AG04450 (cell line): ENCODE results near the gene BANP. TPM values are rescaled to one million over a fixed set of nuclear protein-coding genes. Genes with fewer than 3 reads are reported as not detected.
"Not testable (repeated sequence)": the region's sequence is repeated elsewhere in the genome, so short reads cannot be mapped to it uniquely, and the experiment has no call there.

Source experiments
- CTCF ChIA-PET: fragments of 300-600, 350-600 bp; formaldehyde crosslinking; extraction: SDS; loops from one replicate; lab custom pipeline; 2022; ENCODE audit warnings: antibody characterized with exemption, inconsistent platforms; lab: Charles Lee
- POLR2A ChIA-PET: fragments of 350-600 bp; formaldehyde crosslinking; extraction: SDS; loops from one replicate; lab custom pipeline; 2021; ENCODE audit warnings: antibody characterized with exemption, inconsistent platforms; lab: Yijun Ruan, JAX
- DNase-seq: peaks from one replicate; pipeline ENCODE4 v3.0.0-alpha.2; 2011; ENCODE audit warnings: low read depth, low spot score
- H3K27ac ChIP-seq: one replicate; pipeline ENCODE4 v1.5.1; 2012; ENCODE audit warnings: low read depth, low read length, control low read depth
- H3K27me3 ChIP-seq: one replicate; pipeline ENCODE4 v1.6.0; 2012; ENCODE audit warnings: low read length; ENCODE audit not compliant: control insufficient read depth, insufficient read depth
- H3K4me3 ChIP-seq: 2 replicates; pipeline ENCODE4 v1.5.1; 2011; ENCODE audit warnings: mild to moderate bottlenecking, low read depth, low read length, control low read depth
- H3K9me3 ChIP-seq: 2 replicates; pipeline ENCODE4 v1.5.1; 2012; ENCODE audit warnings: low read length; ENCODE audit not compliant: control insufficient read depth, insufficient read depth
- polyA plus RNA-seq: library from polyadenylated mRNA; depleted of rRNA; stranded (reverse); fragments of >200 nt; gene quantifications from 2 replicates; pipeline ENCODE4 v1.2.3, GENCODE V29; 2011
- TF ChIP-seq, protein P1 (sequence below): IDR thresholded peaks from 2 replicates; pipeline ENCODE4 v1.5.1; 2011; ENCODE audit warnings: low read depth, low read length, control low read depth, inconsistent platforms

The BANP gene
- polyA plus RNA-seq, 1 experiment = 18.6 TPM

DNA sequence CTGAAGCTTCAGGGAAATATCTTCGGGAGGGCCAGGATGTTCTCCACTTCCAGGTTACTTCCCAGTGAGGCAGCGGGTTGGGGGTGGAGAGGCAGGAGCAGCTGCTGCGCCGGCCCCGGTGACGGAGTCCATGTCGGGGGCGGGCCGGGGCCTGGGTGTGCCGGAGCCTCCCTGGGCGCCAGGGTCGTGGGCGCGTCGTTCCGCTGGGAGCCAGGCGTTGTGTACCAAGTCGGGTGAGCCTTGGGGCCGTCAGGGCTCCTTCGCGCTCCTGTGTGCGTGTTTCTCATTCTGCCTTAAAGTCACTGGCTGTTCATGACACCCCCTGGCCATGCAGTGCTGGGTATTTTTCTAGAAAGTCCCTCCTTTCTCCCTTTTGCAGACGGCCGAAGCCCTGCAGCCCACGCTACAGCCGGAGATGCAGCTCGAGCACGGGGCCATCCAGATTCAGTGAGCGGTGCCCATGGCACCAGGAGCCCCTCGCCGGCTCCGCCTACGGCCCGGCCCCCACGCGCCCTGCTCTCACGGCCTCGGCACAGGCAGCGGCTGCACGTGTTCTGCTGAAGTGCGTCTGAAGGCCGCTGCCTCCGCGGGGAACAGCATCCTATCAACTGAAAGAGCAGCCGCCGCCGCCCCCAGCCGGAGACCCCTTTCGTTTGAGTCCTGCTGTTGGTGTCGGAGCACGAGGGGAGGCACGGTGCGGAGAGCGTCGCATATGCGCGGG is 125.1 kb downstream of the BANP start:
- TF ChIP-seq, protein P1, sequence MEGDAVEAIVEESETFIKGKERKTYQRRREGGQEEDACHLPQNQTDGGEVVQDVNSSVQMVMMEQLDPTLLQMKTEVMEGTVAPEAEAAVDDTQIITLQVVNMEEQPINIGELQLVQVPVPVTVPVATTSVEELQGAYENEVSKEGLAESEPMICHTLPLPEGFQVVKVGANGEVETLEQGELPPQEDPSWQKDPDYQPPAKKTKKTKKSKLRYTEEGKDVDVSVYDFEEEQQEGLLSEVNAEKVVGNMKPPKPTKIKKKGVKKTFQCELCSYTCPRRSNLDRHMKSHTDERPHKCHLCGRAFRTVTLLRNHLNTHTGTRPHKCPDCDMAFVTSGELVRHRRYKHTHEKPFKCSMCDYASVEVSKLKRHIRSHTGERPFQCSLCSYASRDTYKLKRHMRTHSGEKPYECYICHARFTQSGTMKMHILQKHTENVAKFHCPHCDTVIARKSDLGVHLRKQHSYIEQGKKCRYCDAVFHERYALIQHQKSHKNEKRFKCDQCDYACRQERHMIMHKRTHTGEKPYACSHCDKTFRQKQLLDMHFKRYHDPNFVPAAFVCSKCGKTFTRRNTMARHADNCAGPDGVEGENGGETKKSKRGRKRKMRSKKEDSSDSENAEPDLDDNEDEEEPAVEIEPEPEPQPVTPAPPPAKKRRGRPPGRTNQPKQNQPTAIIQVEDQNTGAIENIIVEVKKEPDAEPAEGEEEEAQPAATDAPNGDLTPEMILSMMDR = no peak
- Histone ChIP-seq H3K9me3 (no peaks in the 10 kb centered on the region; the same call in 1 of the 2 replicates), H3K27me3 (no peaks in the 10 kb centered on the region), H3K27ac (no peak overlapping the region), H3K4me3 (no peak overlapping the region)
- no peak for DNase-seq
- ChIA-PET CTCF (no interaction called here), POLR2A (no interaction called here)

GRCh38 chr16:88076932-88077320 is 125.7 kb downstream of the BANP start:
- H3K27me3 ChIP-seq, H3K9me3 ChIP-seq, POLR2A ChIA-PET, CTCF ChIA-PET, DNase-seq, H3K27ac ChIP-seq, H3K4me3 ChIP-seq: not testable (repeated sequence)

DNA sequence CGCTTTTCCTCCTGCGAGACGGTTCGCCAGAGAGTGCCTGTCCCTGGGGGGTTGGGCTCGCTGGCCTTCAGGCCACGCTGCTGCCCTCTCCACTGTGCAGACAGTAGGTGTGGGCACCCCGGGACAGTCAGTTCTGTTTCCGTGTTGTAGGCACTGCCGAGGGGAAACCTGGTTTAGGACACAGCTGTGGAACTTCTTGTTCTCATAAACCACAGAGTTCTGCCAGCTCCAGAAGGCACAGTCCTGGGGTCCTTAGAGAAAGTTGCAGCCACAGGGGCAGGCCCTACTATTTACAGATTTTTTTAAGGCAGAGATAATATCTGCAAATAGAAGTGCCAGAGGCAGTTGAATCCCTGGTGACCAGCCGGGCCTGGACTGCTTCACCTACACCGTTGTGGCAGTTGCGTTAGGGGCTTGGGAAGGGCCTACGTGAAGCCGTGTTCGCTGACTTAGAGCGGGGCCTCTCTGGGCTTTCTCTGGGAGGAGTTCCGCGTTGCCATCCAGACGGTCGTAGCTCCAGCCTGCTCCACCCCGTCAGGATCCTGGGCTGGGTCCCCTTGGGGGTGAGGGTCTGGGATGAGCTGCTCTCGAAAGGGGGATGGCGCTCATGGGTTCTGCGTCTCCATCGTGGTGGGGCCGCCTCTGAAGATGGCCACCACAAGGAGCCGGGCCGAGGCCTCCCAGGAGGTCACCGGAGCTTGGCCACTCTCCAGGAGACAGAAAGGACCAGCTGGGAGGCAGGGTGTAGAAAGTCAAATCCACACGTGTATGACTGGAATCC is 126.3 kb downstream of the BANP start:
- Histone ChIP-seq H3K4me3 (no peak overlapping the region), H3K27me3 (no peaks in the 10 kb centered on the region), H3K27ac (no peak overlapping the region), H3K9me3 (no peaks in the 10 kb centered on the region; the same call in 1 of the 2 replicates)
- ChIA-PET CTCF (interaction anchor here (0.6 kb wide), 1 partner anchor 300 kb away, joined by 10 read pairs; no protein-coding TSS in a partner anchor), POLR2A (no interaction called here)
- TF ChIP-seq, protein P1 = no peak
- no peak for DNase-seq

DNA sequence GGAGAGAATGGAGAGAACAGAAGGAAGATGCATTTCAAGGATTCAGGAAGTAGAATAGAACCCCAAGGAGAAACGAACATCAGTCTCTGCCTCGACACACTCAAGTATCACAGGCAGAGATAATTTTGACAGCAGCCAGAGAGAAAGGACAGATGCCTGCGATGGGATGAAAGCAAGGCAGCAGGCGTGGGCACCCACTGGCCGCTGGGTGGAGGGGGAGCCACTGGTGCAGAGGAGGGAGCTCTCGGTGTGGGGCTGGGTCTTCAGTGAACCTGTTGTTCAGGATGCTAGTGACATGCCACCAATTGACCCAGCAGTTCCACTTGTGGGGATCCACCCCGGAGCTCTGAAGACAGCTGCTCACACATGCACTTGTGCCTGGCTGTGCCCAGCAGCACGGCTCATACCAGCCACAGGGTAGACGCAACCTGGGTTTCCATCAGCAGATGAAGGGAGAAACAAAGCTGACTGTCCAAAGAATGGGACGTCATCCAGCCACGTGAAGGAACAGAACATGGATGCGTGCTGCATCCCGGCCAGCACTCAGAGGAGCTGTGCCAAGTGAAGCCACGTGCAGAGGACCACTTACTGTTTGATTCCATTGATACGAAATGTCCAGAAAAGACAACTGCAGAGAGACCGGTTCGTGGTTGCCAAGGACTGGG is 127.0 kb downstream of the BANP start:
- Histone ChIP-seq H3K9me3 (no peaks in the 10 kb centered on the region; the same call in 1 of the 2 replicates), H3K4me3 (no peak overlapping the region), H3K27me3 (no peaks in the 10 kb centered on the region), H3K27ac (no peak overlapping the region)
- DNase-seq = no peak
- ChIA-PET POLR2A (no interaction called here), CTCF (interaction anchor here (0.6 kb wide), 1 partner anchor 301 kb away, joined by 10 read pairs; no protein-coding TSS in a partner anchor)
- TF ChIP-seq, protein P1 = no peak

GRCh38 chr16:88083582-88083981 is 132.3 kb downstream of the BANP start:
- no peak overlapping the region for H3K27ac ChIP-seq
- ChIA-PET POLR2A (no interaction called here), CTCF (no interaction called here)
- DNase-seq = no peak
- H3K9me3 ChIP-seq = no peaks in the 10 kb centered on the region; the same call in 1 of the 2 replicates
- no peak overlapping the region for H3K4me3 ChIP-seq
- TF ChIP-seq, protein P1 = no peak
- no peaks in the 10 kb centered on the region for H3K27me3 ChIP-seq
